LNCAP (cell line): ENCODE results near the gene NECTIN2.

Source experiments
- CTCF ChIP-seq: fragments of 450-650 bp; IDR thresholded peaks from 2 replicates; pipeline ENCODE4 v1.5.1; 2017; ENCODE audit warnings: mild to moderate bottlenecking

Gene NECTIN2

DNA sequence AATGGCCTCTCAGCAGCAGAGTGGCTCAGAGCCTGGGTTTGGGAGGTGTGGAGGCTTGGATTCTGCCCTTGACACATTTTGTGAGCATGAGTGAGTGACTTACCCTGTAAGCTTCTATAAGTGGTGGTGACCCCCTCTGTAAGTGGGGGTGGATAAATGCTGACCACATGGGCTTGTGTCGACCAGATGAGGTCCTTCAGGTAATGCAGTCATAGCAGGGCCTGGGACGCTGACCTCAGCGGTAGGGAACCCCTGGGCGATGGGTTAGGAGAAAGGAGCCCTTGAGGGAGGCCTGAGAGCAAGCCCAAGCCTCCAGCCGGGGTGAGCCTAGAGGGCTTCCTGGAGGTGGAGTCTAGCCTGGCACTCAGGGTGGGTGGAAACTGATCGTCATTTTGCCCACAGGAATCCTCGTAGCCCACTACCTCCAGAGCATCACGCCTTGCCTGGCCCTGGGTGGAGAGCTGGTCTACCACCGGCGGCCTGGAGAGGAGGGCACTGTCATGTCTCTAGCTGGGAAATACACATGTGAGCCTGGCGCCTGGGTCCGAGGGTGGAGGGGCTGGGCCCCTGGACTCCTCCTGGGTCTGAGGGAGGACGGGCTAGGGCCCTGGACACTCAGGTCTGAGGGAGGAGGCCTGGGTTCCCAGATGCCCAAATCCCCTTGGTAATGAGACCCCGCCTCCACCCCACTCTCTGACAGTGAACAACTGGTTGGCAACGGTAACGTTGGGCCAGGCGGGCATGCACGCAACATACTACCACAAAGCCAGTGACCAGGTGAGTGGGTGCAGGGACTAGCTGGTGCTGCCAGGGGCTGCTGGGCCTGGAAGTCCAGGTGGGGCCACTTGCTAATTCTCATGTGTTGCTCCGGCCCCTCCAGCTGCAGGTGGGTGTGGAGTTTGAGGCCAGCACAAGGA lies 54.5 kb downstream of the NECTIN2 start:
- no peak for TF ChIP-seq CTCF

- no peak for TF ChIP-seq CTCF
Observed at GRCh38 chr19:44903216-44903601, 57.1 kb downstream of the NECTIN2 start.

GRCh38 chr19:44903602-44904425 lies 57.7 kb downstream of the NECTIN2 start:
- peak; percentile 95 for TF ChIP-seq CTCF

DNA sequence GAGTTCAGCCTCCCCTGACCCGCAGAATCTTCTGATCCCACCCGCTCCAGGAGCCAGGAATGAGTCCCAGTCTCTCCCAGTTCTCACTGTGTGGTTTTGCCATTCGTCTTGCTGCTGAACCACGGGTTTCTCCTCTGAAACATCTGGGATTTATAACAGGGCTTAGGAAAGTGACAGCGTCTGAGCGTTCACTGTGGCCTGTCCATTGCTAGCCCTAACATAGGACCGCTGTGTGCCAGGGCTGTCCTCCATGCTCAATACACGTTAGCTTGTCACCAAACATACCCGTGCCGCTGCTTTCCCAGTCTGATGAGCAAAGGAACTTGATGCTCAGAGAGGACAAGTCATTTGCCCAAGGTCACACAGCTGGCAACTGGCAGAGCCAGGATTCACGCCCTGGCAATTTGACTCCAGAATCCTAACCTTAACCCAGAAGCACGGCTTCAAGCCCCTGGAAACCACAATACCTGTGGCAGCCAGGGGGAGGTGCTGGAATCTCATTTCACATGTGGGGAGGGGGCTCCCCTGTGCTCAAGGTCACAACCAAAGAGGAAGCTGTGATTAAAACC lies 58.4 kb downstream of the NECTIN2 start:
- TF ChIP-seq CTCF = no peak

GRCh38 chr19:44905437-44906160 lies 59.5 kb downstream of the NECTIN2 start, which contains the start of gene APOE:
Gene APOE (plus strand): TSS chr19:44905796. CDS start chr19:44906625, 829 bp downstream.
- TF ChIP-seq CTCF = no peak

- TF ChIP-seq CTCF = no peak
Observed at GRCh38 chr19:44907613-44908012, 61.5 kb downstream of the NECTIN2 start.
